ENCODE results near the gene UBE2R2. TPM values are rescaled to one million over a fixed set of nuclear protein-coding genes. Genes with fewer than 3 reads are reported as not detected.
A peak's percentile ranks its signal among the peaks of the same experiment; 100 is the strongest.

Gene UBE2R2
- total RNA-seq, 4 donors from 2014 or later, result 32.5 to 47.3 (median 41.9) TPM

DNA sequence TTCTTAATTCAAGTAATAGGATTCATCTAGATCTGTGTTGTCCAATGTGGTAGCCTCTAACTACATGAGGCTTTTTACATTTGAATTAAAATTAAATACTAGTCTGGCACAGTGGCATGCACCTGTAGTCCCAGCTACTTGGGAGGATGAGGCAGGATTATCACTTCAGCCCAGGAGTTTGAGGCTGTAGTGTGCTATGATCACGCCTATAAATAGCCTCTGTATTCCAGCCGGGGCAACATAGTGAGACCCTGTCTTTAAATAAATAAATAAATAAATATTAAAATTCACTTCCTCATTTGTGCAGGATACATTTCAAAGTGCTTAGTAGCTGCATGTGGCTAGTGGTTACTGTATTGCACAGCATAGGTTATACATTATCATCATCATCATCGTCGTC lies 91.8 kb downstream of the UBE2R2 start:
- H3K36me3 ChIP-seq, result peaks cover 0 to 18% of the 10 kb centered on the region in 2 donors
- H3K27ac ChIP-seq, result no peak overlapping the region
- H3K4me1 ChIP-seq, result peaks cover 15 to 28% of the 10 kb centered on the region in 2 donors
- in situ Hi-C loops (cut with MboI; ENCODE audit: low sequenced_read_pairs in 4 of 4), result no loop called here
- no peak for TF ChIP-seq POLR2A (IDR thresholded peaks at IDR 0.05)
- TF ChIP-seq, protein P1, sequence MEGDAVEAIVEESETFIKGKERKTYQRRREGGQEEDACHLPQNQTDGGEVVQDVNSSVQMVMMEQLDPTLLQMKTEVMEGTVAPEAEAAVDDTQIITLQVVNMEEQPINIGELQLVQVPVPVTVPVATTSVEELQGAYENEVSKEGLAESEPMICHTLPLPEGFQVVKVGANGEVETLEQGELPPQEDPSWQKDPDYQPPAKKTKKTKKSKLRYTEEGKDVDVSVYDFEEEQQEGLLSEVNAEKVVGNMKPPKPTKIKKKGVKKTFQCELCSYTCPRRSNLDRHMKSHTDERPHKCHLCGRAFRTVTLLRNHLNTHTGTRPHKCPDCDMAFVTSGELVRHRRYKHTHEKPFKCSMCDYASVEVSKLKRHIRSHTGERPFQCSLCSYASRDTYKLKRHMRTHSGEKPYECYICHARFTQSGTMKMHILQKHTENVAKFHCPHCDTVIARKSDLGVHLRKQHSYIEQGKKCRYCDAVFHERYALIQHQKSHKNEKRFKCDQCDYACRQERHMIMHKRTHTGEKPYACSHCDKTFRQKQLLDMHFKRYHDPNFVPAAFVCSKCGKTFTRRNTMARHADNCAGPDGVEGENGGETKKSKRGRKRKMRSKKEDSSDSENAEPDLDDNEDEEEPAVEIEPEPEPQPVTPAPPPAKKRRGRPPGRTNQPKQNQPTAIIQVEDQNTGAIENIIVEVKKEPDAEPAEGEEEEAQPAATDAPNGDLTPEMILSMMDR (IDR thresholded peaks at IDR 0.05 in 4 of 5, conservative IDR thresholded peaks at IDR 0.05 in 1 of 5), result no peak
- intact Hi-C loops (cut with DNase I; ENCODE audit: low total_unique reads), result no loop called here
- ATAC-seq (no peak), DNase-seq (no peak)
- no peak overlapping the region for H3K4me3 ChIP-seq
- H3K9me3 ChIP-seq, result no peaks in the 10 kb centered on the region
- no peaks in the 10 kb centered on the region for H3K27me3 ChIP-seq

DNA sequence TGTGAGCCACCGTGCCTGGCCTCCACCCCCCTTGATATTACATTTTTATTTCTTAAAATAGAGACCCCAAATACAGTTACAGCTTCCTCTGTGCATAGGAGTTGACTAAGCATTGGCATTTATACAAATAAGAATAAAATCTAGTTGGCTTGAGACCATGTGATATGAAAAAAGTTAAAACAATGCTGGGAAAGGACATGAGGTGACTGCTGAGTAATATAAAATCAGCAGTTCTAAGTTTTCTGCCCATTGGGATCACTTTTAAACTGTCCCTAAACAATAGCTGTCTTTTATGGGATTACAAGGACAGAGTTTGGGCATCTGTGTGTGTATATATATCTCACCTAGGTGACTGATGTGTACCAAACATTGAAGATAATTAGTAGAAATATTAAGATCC lies 96.6 kb downstream of the UBE2R2 start:
- Histone ChIP-seq H3K9me3 (no peaks in the 10 kb centered on the region), H3K4me1 (peaks cover 10 to 15% of the 10 kb centered on the region in 2 donors), H3K4me3 (no peak overlapping the region), H3K36me3 (peaks cover 0 to 42% of the 10 kb centered on the region in 2 donors), H3K27ac (no peak overlapping the region), H3K27me3 (no peaks in the 10 kb centered on the region)
- ATAC-seq (no peak), DNase-seq (no peak)
- in situ Hi-C loops (cut with MboI; ENCODE audit: low sequenced_read_pairs in 4 of 4), result no loop called here
- intact Hi-C loops (cut with DNase I; ENCODE audit: low total_unique reads), result no loop called here
- no peak for TF ChIP-seq POLR2A (IDR thresholded peaks at IDR 0.05)
- TF ChIP-seq, protein P1 (IDR thresholded peaks at IDR 0.05 in 4 of 5, conservative IDR thresholded peaks at IDR 0.05 in 1 of 5), result no peak

DNA sequence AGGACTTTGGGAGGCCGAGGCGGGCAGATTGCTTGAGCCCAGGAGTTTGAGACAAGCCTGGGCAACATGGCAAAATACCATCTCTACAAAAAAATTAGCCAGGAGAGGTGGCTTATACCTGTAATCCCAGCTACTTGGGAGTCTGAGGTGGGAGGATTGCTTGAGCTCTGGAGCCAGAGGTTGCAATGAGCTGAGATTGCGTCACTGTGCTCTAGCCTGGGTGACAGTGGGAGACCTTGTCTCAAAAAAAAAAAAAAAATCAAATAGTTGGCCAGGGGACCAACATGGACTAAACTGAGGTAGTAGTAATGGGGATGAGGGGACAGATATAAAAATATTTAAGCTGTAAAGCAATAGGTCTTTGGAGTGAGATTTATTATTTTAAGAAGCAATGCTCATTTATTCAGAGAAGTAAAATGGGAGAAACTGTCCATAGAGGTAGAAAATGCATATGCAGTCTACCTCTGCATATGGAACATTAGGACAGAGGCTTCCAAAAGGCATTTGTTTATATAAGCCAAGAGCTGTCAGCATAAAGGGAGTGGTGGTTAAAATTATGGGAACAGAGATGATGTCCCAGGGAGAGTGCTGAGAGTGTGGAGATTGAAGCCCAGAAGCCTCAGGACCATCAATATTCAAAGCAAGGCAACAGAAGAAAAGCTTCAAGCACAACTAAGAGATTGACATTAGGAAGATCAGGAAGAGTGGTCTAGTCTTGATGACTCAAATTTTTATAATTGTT lies 98.1 kb downstream of the UBE2R2 start:
- DNase-seq (no peak), ATAC-seq (no peak)
- peaks cover 0 to 51% of the 10 kb centered on the region in 2 donors for H3K36me3 ChIP-seq
- H3K27me3 ChIP-seq, result no peaks in the 10 kb centered on the region
- H3K4me1 ChIP-seq, result peaks cover 7 to 19% of the 10 kb centered on the region in 2 donors
- peak overlapping the region in 3 of 4 donors; percentile 10 to 28 (median 11) for H3K27ac ChIP-seq
- H3K9me3 ChIP-seq, result no peaks in the 10 kb centered on the region
- TF ChIP-seq, protein P1 (IDR thresholded peaks at IDR 0.05 in 4 of 5, conservative IDR thresholded peaks at IDR 0.05 in 1 of 5), result no peak
- no peak for TF ChIP-seq POLR2A (IDR thresholded peaks at IDR 0.05)
- in situ Hi-C loops (cut with MboI; ENCODE audit: low sequenced_read_pairs in 4 of 4) (no loop called here), intact Hi-C loops (cut with DNase I; ENCODE audit: low total_unique reads) (no loop called here)
- H3K4me3 ChIP-seq, result no peak overlapping the region

DNA sequence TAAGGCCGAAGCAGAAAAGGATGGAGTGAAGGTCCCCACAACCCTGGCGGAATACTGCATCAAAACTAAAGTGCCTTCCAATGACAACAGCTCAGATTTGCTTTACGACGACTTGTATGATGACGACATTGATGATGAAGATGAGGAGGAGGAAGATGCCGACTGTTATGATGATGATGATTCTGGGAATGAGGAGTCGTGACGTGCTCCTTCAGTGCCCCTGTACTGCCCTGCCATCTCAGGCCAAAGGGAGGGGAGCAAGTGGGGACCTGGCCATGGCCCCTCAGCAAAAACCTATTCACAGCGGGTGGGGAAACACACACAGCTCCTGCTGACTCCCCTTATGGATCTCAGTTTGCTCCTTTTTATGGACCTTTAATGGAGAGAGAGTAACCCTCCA lies 100.1 kb downstream of the UBE2R2 start:
- intact Hi-C loops (cut with DNase I; ENCODE audit: low total_unique reads), result no loop called here
- H3K27ac ChIP-seq, result peak overlapping the region in 1 of 4 donors; percentile 11
- DNase-seq (no peak), ATAC-seq (no peak)
- H3K27me3 ChIP-seq, result no peaks in the 10 kb centered on the region
- H3K4me3 ChIP-seq, result no peak overlapping the region
- in situ Hi-C loops (cut with MboI; ENCODE audit: low sequenced_read_pairs in 4 of 4), result no loop called here
- H3K36me3 ChIP-seq, result peaks cover 0 to 52% of the 10 kb centered on the region in 2 donors
- H3K9me3 ChIP-seq, result no peaks in the 10 kb centered on the region
- peaks cover 0 to 14% of the 10 kb centered on the region in 2 donors for H3K4me1 ChIP-seq
- no peak for TF ChIP-seq POLR2A (IDR thresholded peaks at IDR 0.05)

DNA sequence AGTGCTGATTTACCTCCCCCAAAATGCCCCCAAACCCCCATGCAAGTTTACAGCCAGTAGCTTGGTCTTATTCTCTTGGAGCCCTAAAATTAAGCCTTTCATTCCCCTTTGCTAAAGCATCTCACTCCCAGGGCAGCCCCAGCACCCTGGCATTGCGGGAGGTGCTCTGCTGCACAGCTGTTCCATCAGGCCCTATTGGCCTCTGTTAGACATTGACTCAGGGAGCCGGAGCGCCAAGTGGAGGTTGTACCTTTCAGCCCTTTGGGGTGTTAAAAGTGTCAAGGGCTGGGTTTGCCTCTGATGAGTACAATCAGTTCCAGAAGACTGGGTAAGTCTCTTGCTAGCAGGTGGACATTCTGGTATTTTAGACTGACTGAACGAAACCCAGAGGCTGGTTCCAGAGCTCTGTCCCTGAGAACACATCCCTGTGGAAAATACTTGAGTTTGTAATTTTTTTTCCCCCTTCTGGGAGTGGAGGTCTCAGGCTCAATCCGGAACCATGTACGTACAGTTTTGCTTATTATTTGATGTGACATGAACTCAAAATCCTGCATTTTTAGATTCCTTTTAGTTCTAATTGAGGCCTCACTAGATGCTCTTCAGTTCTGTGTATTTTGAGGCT lies 102.4 kb downstream of the UBE2R2 start:
- intact Hi-C loops (cut with DNase I; ENCODE audit: low total_unique reads) (no loop called here), in situ Hi-C loops (cut with MboI; ENCODE audit: low sequenced_read_pairs in 4 of 4) (no loop called here)
- DNase-seq, result no peak
- Histone ChIP-seq H3K36me3 (peaks cover 0 to 51% of the 10 kb centered on the region in 2 donors), H3K27me3 (no peaks in the 10 kb centered on the region), H3K4me3 (no peak overlapping the region), H3K4me1 (peaks cover 8 to 14% of the 10 kb centered on the region in 2 donors), H3K9me3 (no peaks in the 10 kb centered on the region), H3K27ac (peak overlapping the region in 2 of 4 donors; percentile 11 to 41)
- TF ChIP-seq, protein P1 (IDR thresholded peaks at IDR 0.05 in 4 of 5, conservative IDR thresholded peaks at IDR 0.05 in 1 of 5), result no peak
- TF ChIP-seq POLR2A (IDR thresholded peaks at IDR 0.05), result no peak
- ATAC-seq, result no peak
